Nephron (organoid): ENCODE results near the gene BRME1.
"Not testable (repeated sequence)": the region's sequence is repeated elsewhere in the genome, so short reads cannot be mapped to it uniquely, and the experiment has no call there.

Experiments
- H3K27ac Mint-ChIP-seq, 3 experiments: 2 replicates each; pipeline ENCODE4 v1.8.0; 2020; ENCODE audit warnings: mixed read lengths in 3 of 3, mild to moderate bottlenecking in 2 of 3, moderate library complexity in 1 of 3
- H3K27me3 Mint-ChIP-seq: 2 replicates; pipeline ENCODE4 v1.8.0; 2021; ENCODE audit warnings: low read depth, mild to moderate bottlenecking, moderate library complexity, mixed read lengths
- H3K36me3 Mint-ChIP-seq: 2 replicates; pipeline ENCODE4 v1.8.0; 2020; ENCODE audit warnings: low read depth, mixed read lengths
- H3K4me1 Mint-ChIP-seq: 2 replicates; pipeline ENCODE4 v1.8.0; 2020; ENCODE audit warnings: mixed read lengths
- H3K4me3 Mint-ChIP-seq, 3 experiments: 2 replicates each; pipeline ENCODE4 v1.8.0; 2020; ENCODE audit warnings: mild to moderate bottlenecking in 3 of 3, mixed read lengths in 3 of 3, moderate library complexity in 2 of 3
- H3K9me3 Mint-ChIP-seq: 2 replicates; pipeline ENCODE4 v1.8.0; 2020; ENCODE audit warnings: mixed read lengths
- CTCF ChIP-seq, 3 experiments: fragments of 200-600 bp; sonication (generic); IDR thresholded peaks; one replicate each; pipeline ENCODE4 v1.5.0; 2021; ENCODE audit warnings: antibody characterized with exemption in 3 of 3; ENCODE audit not compliant: unreplicated experiment in 3 of 3

The BRME1 gene

GRCh38 chr19:13930402-13930801 lies 24.5 kb upstream of the BRME1 start:
- Mint-ChIP-seq H3K27ac (no peak overlapping the region), H3K27me3 (no peaks in the 10 kb centered on the region), H3K4me1 (peaks cover 5% of the 10 kb centered on the region), H3K36me3 (peaks cover 20% of the 10 kb centered on the region), H3K4me3 (no peak overlapping the region), H3K9me3 (no peaks in the 10 kb centered on the region)
- TF ChIP-seq CTCF (IDR thresholded peaks at IDR 0.05; ENCODE audit: unreplicated experiment in 3 of 3), result no peak

- Mint-ChIP-seq H3K4me1 (peaks cover 4% of the 10 kb centered on the region), H3K4me3 (no peak overlapping the region), H3K27me3 (no peaks in the 10 kb centered on the region), H3K9me3 (no peaks in the 10 kb centered on the region), H3K27ac (no peak overlapping the region), H3K36me3 (peaks cover 22% of the 10 kb centered on the region)
- no peak for TF ChIP-seq CTCF (IDR thresholded peaks at IDR 0.05; ENCODE audit: unreplicated experiment in 3 of 3)
These were observed 24.0 kb upstream of the BRME1 start for GRCh38 chr19:13929956-13930355.

DNA sequence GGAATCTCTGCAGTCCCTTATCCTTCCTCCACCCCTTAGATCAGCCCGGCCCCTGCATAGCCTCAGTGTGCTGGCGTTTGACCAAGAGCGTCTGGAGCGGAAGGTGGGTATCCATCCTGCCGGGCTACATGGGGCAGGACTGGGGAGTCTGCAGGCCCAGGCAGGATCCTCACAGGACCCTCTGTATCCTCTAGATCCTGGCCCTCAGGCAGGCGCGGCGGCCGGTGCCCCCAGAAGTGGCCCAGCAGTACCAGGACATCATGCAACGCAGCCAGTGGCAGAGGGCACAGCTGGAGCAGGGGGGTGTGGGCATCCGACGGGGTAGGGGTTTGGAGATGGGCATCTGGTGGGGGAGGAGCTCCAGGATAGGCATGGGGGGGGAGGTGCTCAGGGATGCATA lies 23.4 kb upstream of the BRME1 start:
- Mint-ChIP-seq H3K27ac (no peak overlapping the region), H3K4me1 (no peaks in the 10 kb centered on the region), H3K4me3 (no peak overlapping the region), H3K9me3 (no peaks in the 10 kb centered on the region), H3K36me3 (peaks cover 27% of the 10 kb centered on the region), H3K27me3 (no peaks in the 10 kb centered on the region)
- no peak for TF ChIP-seq CTCF (IDR thresholded peaks at IDR 0.05; ENCODE audit: unreplicated experiment in 3 of 3)

DNA sequence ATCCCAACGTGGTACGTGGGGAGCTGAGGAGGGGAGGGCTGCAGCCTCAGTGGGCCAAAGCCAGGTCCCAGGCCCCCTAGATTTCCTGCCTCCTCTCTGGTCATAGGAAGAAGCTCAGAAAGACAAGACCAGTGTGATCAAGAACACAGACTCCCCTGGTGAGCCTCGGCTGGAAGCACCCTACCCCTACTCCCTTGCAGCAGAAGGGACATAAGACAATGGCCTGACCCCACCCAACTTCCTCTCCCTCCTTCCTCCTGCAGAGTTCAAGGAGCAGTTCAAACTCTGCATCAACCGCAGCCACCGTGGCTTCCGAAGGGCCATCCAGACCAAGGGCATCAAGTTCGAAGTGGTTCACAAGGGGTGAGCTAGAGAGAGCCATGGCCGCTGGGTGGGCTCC lies 20.8 kb upstream of the BRME1 start:
- Mint-ChIP-seq H3K27me3 (no peaks in the 10 kb centered on the region), H3K36me3 (peaks cover 45% of the 10 kb centered on the region), H3K4me1 (no peaks in the 10 kb centered on the region), H3K4me3 (no peak overlapping the region), H3K9me3 (no peaks in the 10 kb centered on the region), H3K27ac (peak overlapping the region in 1 of 3 experiments; percentile 31)
- no peak for TF ChIP-seq CTCF (IDR thresholded peaks at IDR 0.05; ENCODE audit: unreplicated experiment in 3 of 3)

- Mint-ChIP-seq H3K36me3 (peaks cover 52% of the 10 kb centered on the region), H3K27ac (no peak overlapping the region), H3K4me3 (no peak overlapping the region), H3K27me3 (no peaks in the 10 kb centered on the region), H3K4me1 (no peaks in the 10 kb centered on the region), H3K9me3 (no peaks in the 10 kb centered on the region)
- no peak for TF ChIP-seq CTCF (IDR thresholded peaks at IDR 0.05; ENCODE audit: unreplicated experiment in 3 of 3)
These were observed 20.1 kb upstream of the BRME1 start for GRCh38 chr19:13926010-13926409.

DNA sequence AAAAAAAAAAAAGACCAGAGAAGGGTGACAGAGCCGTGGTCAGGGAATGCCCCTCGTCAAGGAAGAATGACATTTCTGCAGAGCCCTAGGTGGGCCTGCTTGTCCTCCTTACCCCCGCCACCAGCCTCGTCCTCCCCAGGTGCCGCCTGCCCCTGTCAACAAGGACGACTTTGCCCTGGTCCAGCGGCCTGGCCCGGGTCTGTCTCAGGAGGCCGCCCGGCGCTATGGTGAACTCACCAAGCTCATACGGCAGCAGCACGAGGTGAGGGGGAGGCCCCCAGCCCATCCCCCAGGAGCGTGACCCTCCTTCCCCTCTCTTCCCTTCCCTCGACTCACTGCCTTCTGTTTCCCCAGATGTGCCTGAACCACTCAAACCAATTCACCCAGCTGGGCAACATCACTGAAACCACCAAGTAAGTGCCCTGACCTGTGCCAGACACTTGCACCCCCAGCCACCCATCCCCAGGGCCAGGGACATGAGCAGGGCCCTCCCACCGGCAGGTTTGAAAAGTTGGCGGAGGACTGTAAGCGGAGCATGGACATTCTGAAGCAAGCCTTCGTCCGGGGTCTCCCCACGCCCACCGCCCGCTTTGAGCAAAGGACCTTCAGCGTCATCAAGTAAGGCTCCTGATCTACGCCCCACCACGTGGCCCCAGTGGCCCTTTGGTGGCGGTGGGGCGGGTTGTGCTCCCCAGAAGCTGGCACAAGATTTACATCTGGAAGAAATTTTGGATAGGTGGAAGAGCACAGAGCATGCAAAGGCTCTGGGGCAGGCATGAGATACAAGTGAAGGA lies 17.5 kb upstream of the BRME1 start:
- H3K27ac Mint-ChIP-seq, result no peak overlapping the region
- H3K27me3 Mint-ChIP-seq, result no peaks in the 10 kb centered on the region

DNA sequence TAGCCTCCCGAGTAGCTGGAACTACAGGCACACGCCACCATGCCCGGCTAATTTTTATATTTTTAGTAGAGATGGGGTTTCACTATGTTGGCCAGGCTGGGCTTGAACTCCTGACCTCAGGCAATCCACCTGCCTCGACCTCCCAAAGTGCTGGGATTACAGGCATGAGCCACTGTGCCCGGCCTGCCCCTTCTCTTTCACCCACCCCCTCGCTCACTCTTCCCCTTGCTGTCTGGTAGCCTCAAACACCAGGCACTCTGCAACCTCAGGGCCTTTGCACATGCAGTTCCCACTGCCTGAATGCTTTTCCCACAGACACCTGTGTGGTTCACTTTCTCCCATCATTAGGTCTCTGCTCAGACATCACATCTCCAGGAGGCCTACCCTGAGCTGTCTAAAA lies 16.2 kb upstream of the BRME1 start:
- H3K4me3 Mint-ChIP-seq, H3K4me1 Mint-ChIP-seq, H3K27me3 Mint-ChIP-seq, H3K27ac Mint-ChIP-seq, H3K9me3 Mint-ChIP-seq: not testable (repeated sequence)
- H3K36me3 Mint-ChIP-seq, result peaks cover 70% of the 10 kb centered on the region

More for the DNA sequence above, 17.5 kb upstream of the BRME1 start:
- Mint-ChIP-seq H3K4me1 (no peaks in the 10 kb centered on the region), H3K4me3 (no peak overlapping the region), H3K36me3 (peaks cover 72% of the 10 kb centered on the region), H3K9me3 (no peaks in the 10 kb centered on the region)
- TF ChIP-seq CTCF (IDR thresholded peaks at IDR 0.05; ENCODE audit: unreplicated experiment in 3 of 3), result no peak
